Keratinocyte (primary cell): ENCODE results near the gene C1QL2. TPM values are rescaled to one million over a fixed set of nuclear protein-coding genes. Genes with fewer than 3 reads are reported as not detected.

Source experiments
- DNase-seq: peaks from one replicate; pipeline ENCODE4 v3.0.0-alpha.2; 2011; ENCODE audit warnings: low read depth, missing footprints, low spot score
- FAIRE-seq: peaks from 2 replicates; lab custom pipeline; 2011; peaks lifted over from hg19 to GRCh38; lab: Jason Lieb, UNC
- H2AFZ ChIP-seq: 2 replicates; pipeline ENCODE4 v1.6.0; 2012; ENCODE audit warnings: low read length, control low read depth, inconsistent platforms; ENCODE audit not compliant: control insufficient read depth
- H3K27ac ChIP-seq: 2 replicates; pipeline ENCODE4 v1.5.1; 2011; ENCODE audit warnings: low read length; ENCODE audit not compliant: control insufficient read depth, insufficient read depth
- H3K27me3 ChIP-seq: 3 replicates; pipeline ENCODE4 v1.6.0; 2011; ENCODE audit warnings: low read length; ENCODE audit not compliant: control insufficient read depth, insufficient read depth; ENCODE audit errors: extremely low read depth
- H3K36me3 ChIP-seq, 2 experiments: 2 replicates in 1 of 2; 3 replicates in 1 of 2; pipeline ENCODE4 v1.5.1; 2011; ENCODE audit warnings: low read length in 2 of 2, mild to moderate bottlenecking in 1 of 2; ENCODE audit not compliant: control insufficient read depth in 2 of 2, insufficient read depth in 2 of 2; ENCODE audit errors: extremely low read depth in 1 of 2
- H3K4me1 ChIP-seq: 3 replicates; pipeline ENCODE4 v1.5.1; 2011; ENCODE audit warnings: low read length; ENCODE audit not compliant: control insufficient read depth, insufficient read depth; ENCODE audit errors: extremely low read depth
- H3K4me2 ChIP-seq: 3 replicates; pipeline ENCODE4 v1.6.0; 2011; ENCODE audit warnings: low read depth, low read length; ENCODE audit not compliant: control insufficient read depth, insufficient read depth; ENCODE audit errors: extremely low read depth
- H3K4me3 ChIP-seq, 3 experiments: fragments of 200-600 bp in 1 of 3; sonication (generic) in 1 of 3; 2 replicates in 2 of 3; 3 replicates in 1 of 3; pipeline ENCODE4 v1.5.1; 2011 to 2016; ENCODE audit warnings: low read length in 3 of 3, mild to moderate bottlenecking in 3 of 3, control low read depth in 2 of 3, inconsistent platforms in 1 of 3, low read depth in 1 of 3, mixed read lengths in 1 of 3, mixed run types in 1 of 3, moderate library complexity in 1 of 3; ENCODE audit not compliant: control insufficient read depth in 2 of 3, insufficient read depth in 2 of 3; ENCODE audit errors: extremely low read depth in 1 of 3
- H3K79me2 ChIP-seq: 2 replicates; pipeline ENCODE4 v1.6.0; 2012; ENCODE audit warnings: low read length; ENCODE audit not compliant: control insufficient read depth, insufficient read depth
- H3K9ac ChIP-seq: 3 replicates; pipeline ENCODE4 v1.6.0; 2011; ENCODE audit warnings: low read length; ENCODE audit not compliant: control insufficient read depth, insufficient read depth; ENCODE audit errors: extremely low read depth
- H3K9me1 ChIP-seq: 3 replicates; pipeline ENCODE4 v1.6.0; 2011; ENCODE audit warnings: low read length; ENCODE audit not compliant: control insufficient read depth, insufficient read depth; ENCODE audit errors: extremely low read depth
- H3K9me3 ChIP-seq: 2 replicates; pipeline ENCODE4 v1.5.1; 2012; ENCODE audit warnings: low read depth, low read length; ENCODE audit not compliant: control insufficient read depth
- H4K20me1 ChIP-seq: 3 replicates; pipeline ENCODE4 v1.6.0; 2011; ENCODE audit warnings: low read length; ENCODE audit not compliant: control insufficient read depth, insufficient read depth; ENCODE audit errors: extremely low read depth
- CTCF ChIP-seq, 3 experiments: IDR thresholded peaks in 1 of 3; conservative IDR thresholded peaks in 1 of 3; optimal IDR thresholded peaks in 1 of 3; 2 replicates in 2 of 3; 3 replicates in 1 of 3; pipeline versions ENCODE3 to v1.5.1; 2011; ENCODE audit warnings: low read length in 3 of 3, mild to moderate bottlenecking in 3 of 3, moderate library complexity in 2 of 3, control low read depth in 1 of 3, inconsistent platforms in 1 of 3; ENCODE audit not compliant: insufficient read depth in 2 of 3; ENCODE audit errors: extremely low read depth in 1 of 3
- EZH2 ChIP-seq: IDR thresholded peaks from one replicate; pipeline ENCODE4 v1.6.1; 2012; ENCODE audit warnings: inconsistent platforms, mild to moderate bottlenecking, low read length, moderate library complexity
- dilution Hi-C: fragments of 300-500 bp; cut with MboI; formaldehyde crosslinking; loops from one replicate; pipeline ENCODE4 v1.7.0; 2020; ENCODE audit warnings: low sequenced_read_pairs; ENCODE audit not compliant: extremely low pct_ligation_motif_present
- polyA plus RNA-seq, 5 experiments: library from polyadenylated mRNA; depleted of rRNA in 3 of 5; stranded (reverse) in 3 of 5; stranded (forward) in 1 of 5; unstranded in 1 of 5; fragments of >200 nt; gene quantifications; 1 replicate in 1 of 5; 2 replicates in 3 of 5; 3 replicates in 1 of 5; pipeline versions ENCODE4 v1.2.1 to v1.2.3, GENCODE V29; 2011 to 2012; ENCODE audit warnings: missing spikeins in 2 of 5, low read depth in 1 of 5, low replicate concordance in 1 of 5

The C1QL2 gene
- polyA plus RNA-seq, 1 donor (not counting 4 experiments of a cell fraction or from before 2014, with no cell fraction given) = not detected

DNA sequence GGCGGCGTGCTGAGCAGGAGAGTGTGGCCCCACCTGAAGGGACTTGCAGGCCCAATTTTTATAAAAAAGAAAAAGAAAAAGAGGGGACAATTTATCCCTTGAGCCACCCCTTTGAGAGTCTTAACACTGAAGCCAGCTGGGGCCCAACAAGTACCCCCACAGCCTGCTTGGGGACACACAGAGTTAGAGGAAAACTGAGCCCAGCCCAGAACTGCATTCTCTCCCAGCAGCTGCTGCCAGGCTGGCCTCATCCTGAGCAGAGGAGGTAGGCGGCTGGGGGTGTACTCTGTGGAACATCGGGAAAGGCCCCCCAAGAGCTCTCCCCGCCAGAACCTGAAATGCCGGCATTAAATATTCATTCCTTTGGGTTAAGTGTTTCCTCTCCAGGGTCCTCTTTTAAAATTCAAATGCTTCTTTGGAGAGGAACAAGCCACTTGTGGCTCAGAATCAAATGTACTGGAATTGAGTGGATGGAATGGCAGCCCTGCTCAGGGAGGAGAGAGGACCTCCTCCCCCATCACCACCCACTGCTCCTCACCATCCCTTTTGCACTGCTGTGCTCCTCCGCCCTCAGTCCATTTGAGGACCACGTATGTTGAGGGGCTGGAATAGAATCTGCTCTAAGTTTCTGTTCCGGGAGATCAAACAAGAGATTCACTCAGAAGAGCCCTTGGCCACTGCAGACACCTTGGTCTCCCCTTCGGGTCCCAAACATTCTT lies 45.6 kb downstream of the C1QL2 start:
- no peaks in the 10 kb centered on the region for H3K36me3 ChIP-seq
- no peak overlapping the region for H2AFZ ChIP-seq
- FAIRE-seq (no peak), DNase-seq (no peak)
- H3K4me2 ChIP-seq = no peak overlapping the region
- no peak overlapping the region for H3K27ac ChIP-seq
- H3K79me2 ChIP-seq = no peaks in the 10 kb centered on the region
- H4K20me1 ChIP-seq = no peaks in the 10 kb centered on the region
- no peaks in the 10 kb centered on the region for H3K4me1 ChIP-seq
- peaks cover 22% of the 10 kb centered on the region for H3K27me3 ChIP-seq
- H3K4me3 ChIP-seq = no peak overlapping the region
- dilution Hi-C loops = no loop called here
- peaks cover 10% of the 10 kb centered on the region for H3K9me3 ChIP-seq
- H3K9ac ChIP-seq = no peak overlapping the region
- no peaks in the 10 kb centered on the region for H3K9me1 ChIP-seq
- TF ChIP-seq EZH2 (no peak), CTCF (optimal IDR thresholded peaks at IDR 0.05 in 1 of 3, IDR thresholded peaks at IDR 0.05 in 1 of 3, conservative IDR thresholded peaks at IDR 0.05 in 1 of 3; ENCODE audit: extremely low read depth in 1 of 3, insufficient read depth in 2 of 3, low read length in 3 of 3) (no peak)

GRCh38 chr2:119112230-119112629 lies 46.3 kb downstream of the C1QL2 start:
- Histone ChIP-seq H3K4me1 (no peaks in the 10 kb centered on the region), H3K9ac (no peak overlapping the region), H3K4me3 (no peak overlapping the region), H4K20me1 (no peaks in the 10 kb centered on the region), H3K4me2 (no peak overlapping the region), H2AFZ (no peak overlapping the region), H3K36me3 (no peaks in the 10 kb centered on the region), H3K9me3 (peaks cover 10% of the 10 kb centered on the region), H3K27ac (no peak overlapping the region), H3K9me1 (no peaks in the 10 kb centered on the region), H3K27me3 (peaks cover 18% of the 10 kb centered on the region), H3K79me2 (no peaks in the 10 kb centered on the region)
- DNase-seq (no peak), FAIRE-seq (no peak)
- TF ChIP-seq EZH2 (no peak), CTCF (optimal IDR thresholded peaks at IDR 0.05 in 1 of 3, IDR thresholded peaks at IDR 0.05 in 1 of 3, conservative IDR thresholded peaks at IDR 0.05 in 1 of 3; ENCODE audit: extremely low read depth in 1 of 3, insufficient read depth in 2 of 3, low read length in 3 of 3) (no peak)
- dilution Hi-C loops = no loop called here
